H4 (cell line): ENCODE measurements around the gene MGAT4A. TPM values are rescaled to one million over a fixed set of nuclear protein-coding genes. Genes with fewer than 3 reads are reported as not detected.
A peak's percentile ranks its signal among the peaks of the same experiment; 100 is the strongest.

ENCODE experiments used
- DNase-seq: peaks from one replicate; pipeline ENCODE4 v3.0.0-alpha.2; 2015; ENCODE audit warnings: low spot score
- total RNA-seq: library from RNA; depleted of rRNA; stranded (reverse); fragments of >200 nt; shearing (Covaris generic); gene quantifications from 2 replicates; pipeline ENCODE4 v1.2.3, GENCODE V29; 2014

MGAT4A gene
- total RNA-seq, 1 experiment from 2014 or later: 5.2 TPM

- DNase-seq: no peak
Measured at GRCh38 chr2:98658816-98659490, 72.0 kb downstream of the MGAT4A start.

GRCh38 chr2:98656800-98657199 lies 74.1 kb downstream of the MGAT4A start:
- no peak for DNase-seq

GRCh38 chr2:98654699-98655495 lies 76.0 kb downstream of the MGAT4A start:
- DNase-seq: no peak

DNA sequence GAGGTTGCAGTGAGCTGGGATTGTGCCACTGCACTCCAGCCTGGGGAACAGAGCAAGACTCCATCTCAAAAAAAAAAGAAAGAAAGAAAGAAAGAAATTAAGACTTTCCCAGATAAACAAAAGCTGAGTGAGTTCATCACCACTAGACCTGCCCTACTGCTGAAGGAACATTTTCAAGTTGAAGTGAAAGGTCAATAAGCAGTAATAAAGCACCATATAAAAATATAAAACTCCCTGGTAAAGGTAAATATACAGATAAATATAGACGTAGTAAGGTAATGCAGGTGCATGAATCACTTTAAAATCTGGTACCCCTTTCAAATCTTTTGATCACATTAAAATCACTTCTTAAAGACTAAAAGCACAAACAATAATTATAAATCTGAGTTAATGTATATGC lies 79.9 kb downstream of the MGAT4A start:
- no peak for DNase-seq

GRCh38 chr2:98649992-98650375 lies 80.9 kb downstream of the MGAT4A start:
- no peak for DNase-seq

DNA sequence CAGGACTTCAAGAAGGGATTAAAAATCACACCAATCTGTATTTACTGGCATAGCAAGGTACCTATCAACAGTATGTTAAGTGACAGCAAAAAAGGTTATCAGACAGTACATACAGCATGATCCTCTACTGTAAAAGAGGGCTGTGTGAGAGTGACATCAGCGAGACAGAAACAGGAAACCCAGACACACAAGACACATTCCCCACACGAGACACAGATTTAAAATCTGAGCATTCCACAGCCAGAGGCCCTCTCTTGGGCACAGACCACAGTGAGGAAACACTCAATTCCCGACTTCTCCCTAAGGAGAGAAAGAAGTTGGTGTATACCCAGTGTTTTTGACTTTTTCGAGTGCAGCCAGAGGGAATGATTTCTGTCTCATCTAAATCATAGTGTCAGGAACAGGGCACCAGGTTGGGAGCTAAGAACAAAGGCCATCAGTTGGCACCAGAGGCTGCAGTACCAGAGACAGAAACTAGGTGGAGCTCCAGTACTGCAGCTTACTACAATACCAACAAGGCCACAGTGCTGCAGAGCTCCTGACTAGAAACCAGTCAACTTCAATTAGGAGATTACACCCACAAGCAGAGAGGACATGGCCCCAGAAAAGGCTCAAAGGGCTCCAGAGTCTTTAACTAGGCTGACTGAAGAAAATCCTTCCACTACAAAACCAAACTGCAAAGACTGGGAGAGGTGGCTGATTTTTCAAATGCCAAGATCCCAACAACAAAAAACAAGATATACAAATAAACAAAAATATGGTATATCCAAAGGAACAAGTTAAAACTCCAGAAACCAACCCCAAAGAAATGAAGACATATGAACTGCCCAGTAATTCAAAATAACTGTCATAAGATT lies 81.6 kb downstream of the MGAT4A start:
- DNase-seq: peak; percentile 68

DNA sequence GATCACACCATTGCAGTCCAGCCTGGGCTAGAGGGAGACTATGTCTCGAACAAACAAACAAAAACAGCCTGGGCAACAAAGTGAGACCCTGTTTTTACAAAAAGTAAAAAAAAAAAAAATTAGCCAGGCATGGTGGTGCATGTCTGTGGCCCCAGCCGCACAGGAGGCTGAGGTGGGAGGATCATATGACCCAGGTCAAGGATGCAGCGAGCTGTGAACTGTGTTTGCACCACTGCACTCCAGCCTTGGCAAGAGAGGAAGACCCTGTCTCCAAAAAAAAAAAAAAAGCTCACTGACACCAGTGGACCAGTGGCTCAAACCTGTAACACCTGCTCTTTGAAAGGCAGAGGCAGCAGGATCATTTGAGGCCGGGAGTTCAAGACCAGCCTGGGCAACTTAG lies 82.5 kb downstream of the MGAT4A start:
- no peak for DNase-seq

DNA sequence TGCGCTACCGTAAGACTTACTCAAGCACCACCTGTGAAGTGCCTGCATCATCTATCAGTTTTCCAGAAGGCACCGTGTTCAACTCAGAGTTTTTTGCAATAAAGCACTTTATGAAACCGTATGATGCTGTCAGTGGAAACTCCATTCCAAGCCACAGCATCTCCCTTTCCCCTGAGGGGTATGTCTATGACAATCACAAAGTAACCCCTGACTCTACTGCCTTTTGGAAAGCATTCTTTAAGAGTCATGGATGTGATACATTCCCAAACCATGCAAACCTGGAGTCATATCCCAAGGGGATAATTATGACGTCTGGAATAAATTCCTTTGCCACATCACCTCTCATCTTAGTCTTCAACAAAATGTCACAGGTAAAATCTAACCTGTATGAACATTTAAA lies 83.3 kb downstream of the MGAT4A start:
- no peak for DNase-seq

DNA sequence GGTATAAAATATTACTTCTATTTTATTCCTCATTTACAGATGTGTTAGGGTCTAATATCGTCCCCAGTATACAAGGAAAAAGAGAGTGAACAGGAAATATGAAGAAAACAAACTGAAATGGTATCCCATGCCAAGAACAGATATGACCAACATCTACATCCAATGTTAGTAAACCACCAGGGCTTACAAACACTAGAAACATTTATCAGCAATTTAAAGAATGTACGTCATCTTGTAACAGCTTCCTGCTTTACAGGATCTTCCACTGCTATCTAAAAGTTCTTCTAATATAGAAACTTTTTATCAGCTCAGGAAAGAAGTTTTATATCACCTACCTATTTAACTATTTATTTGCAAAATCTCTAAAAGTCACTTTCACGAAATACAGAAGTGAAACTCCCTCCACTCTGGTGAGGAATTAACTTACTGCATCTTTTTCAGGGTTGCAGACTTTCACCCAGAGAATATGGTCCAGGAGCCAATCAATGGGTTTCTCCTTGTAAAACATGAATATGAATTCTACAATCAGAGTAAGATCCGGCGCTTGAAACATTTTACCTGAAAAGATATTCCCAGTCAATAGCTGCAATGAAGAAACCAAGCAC lies 87.3 kb downstream of the MGAT4A start:
- no peak for DNase-seq

DNA sequence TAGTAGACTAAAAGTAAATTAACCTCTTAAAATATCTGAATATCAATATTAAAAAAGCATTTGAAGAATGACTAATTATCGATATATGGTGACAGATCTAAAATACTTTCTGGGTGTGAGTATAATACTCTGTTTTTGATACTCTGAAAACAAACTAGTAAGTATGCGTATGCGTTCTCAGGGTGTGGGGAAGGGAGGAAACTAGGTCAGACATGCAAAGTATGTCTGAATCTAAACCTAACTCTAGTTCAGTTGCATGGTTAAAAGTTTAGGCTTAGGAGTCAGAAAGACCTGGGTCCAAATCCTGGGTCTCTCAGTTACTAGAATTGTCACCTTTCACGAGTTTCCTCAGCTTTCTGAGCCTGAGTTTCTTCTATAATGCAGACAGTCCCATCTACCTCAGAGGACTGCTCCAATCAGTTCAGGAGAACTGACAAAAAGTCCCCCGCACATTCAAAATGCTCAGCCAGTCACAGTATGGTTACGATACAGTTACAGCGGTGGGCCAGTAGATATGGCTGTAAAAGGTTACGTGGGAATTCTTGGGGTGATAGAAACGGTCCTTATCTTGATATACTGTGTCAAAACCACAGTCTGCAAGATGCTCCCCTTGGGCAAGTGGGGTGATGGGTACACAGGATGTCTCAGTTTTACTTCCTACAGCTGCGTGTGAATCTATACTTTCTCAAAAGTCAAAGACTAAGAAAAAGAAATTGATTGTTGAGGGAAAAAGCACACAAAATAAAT lies 93.4 kb downstream of the MGAT4A start:
- DNase-seq: no peak

GRCh38 chr2:98634406-98635092 lies 96.4 kb downstream of the MGAT4A start:
- peak; percentile 43 for DNase-seq

DNA sequence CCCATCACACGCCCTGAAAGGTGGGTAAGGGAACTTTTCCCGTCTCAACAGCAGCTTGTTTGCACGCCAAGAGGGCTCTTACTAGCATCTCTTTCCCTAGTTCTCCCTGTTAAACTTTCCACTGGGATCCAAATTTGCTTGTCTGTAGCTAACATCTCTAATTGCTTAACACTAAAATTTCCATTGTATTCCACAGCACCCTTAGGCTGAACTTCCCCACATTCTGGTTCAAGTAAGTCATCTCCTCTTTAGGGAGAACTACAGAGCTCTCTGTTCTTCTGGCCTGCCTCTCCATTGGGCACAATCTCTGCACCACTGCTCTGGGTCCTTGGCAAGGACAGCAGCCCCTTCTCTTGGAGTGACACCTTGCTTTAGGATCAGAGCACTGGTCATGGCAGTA lies 98.6 kb downstream of the MGAT4A start:
- no peak for DNase-seq

GRCh38 chr2:98623657-98624056 lies 107.3 kb downstream of the MGAT4A start:
- DNase-seq: no peak

- no peak for DNase-seq
Measured at GRCh38 chr2:98617149-98617548, 113.8 kb downstream of the MGAT4A start.

DNA sequence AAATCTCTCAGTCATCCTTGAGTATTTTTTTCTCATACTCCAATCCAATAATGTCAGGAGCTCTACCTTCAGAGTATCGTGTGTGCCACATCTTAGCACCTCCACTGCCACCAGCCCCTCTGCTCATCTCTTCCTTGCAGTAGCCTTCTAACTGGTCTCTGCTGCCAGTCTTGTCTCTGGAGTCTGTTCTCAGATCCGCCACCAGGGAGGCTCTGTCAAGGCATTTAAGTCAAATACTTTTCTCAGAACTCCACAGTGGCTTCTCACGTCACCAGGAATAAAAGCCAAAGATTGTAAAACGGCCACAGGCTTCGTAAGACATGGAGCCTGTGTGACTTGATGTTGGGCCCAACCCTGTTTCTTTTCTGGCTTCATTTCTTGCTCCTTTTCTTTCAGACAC lies 115.5 kb downstream of the MGAT4A start:
- DNase-seq: no peak

DNA sequence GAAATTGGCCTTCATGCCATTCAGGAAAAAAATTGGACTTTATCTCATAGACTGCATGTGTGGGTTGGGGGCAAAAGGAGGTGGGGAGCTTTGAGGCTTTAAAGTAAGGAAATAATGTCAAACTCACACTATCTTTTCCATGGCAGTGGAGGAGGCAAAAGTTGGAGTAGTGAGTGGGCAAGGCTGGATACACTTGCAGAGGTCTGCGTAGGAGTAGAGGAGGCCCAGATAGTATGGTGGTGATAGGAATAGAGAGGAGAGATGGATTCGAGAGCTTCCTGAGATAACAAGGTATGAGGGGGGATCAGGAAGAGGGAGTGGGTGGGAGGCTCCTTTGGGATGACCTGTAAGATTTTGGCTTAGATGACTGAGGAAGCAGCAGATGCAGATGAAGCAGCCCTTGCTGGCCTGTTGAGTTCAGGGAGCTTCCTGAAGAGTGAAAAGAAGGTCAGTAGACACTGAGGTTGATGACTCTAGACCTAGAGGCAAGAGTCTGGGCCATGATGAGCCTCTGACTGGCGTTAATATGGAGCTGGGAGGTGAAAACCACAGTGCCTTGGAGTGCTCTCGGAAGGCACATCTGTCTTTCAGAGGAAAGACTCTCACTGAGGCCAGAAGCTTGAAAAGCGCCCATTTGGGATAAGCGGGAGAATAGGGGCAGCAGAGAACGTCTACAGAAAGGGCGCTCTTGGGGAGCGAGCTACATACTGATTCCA lies 116.8 kb downstream of the MGAT4A start:
- DNase-seq: no peak

- DNase-seq: no peak
Measured at GRCh38 chr2:98608962-98609604, 121.8 kb downstream of the MGAT4A start.

- DNase-seq: peak; percentile 82
Measured at GRCh38 chr2:98608116-98608961, 122.6 kb downstream of the MGAT4A start, which contains the start of the genes COA5 and UNC50. Gene COA5 (minus strand): TSS chr2:98608512. CDS start chr2:98608405, 107 bp downstream. Gene UNC50 (plus strand): TSS chr2:98608589. CDS start chr2:98609760, 1,171 bp downstream.
